HG03521 (cell line): ENCODE data around the gene TBCCD1.

ENCODE experiments used
- ATAC-seq: cut with Tn5 transposase; IDR thresholded peaks from one replicate; pipeline ENCODE4 v1.9.1; 2021; ENCODE audit warnings: mild to moderate bottlenecking, moderate library complexity; ENCODE audit not compliant: unreplicated experiment

Gene TBCCD1

DNA sequence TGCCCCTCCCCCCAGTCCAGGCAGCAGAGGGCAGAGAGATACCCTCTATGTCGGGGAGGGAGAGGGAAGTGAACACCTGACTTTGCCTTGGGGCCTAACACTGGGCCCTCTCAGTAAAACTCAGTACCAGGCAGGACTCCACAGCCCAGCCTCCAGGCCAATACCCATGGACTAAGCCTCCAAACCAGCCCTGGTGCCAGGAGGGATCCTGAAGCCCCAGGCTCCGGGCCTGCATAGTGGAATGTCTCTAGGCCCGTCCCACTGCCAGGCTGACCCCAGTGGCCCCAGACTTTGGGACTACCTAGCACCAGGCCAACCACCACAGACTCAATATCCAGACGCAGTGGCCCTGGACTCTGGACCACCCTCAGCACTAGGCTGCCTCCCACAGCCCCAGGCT, 69.5 kb downstream of the TBCCD1 start:
- no peak for ATAC-seq

DNA sequence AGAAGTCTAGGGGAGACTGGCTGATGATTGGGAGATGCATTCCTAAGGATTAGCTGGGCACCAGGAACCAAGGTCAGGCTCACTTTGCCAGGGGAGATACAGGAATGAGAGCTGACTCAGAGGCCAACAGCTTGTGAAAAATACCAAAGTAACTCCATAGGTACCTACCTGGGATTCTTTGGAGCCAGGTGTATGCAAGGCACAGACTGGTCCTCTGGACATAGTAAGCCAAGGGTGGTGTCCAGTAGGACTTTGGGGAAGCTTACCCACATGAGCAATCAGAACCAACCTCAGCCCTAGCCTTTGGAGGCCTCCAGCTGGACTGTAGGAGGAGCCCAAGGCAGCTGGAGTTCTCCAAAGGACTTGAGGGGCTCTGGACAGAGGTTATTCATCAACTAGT, 70.5 kb downstream of the TBCCD1 start:
- no peak for ATAC-seq
